H1 (cell line): ENCODE data around the gene N4BP3. TPM values are rescaled to one million over a fixed set of nuclear protein-coding genes. Genes with fewer than 3 reads are reported as not detected.

Experiments
- CTCF ChIA-PET: fragments of 300-600 bp; sonication (Branson Sonifier 250); formaldehyde crosslinking; loops from one replicate; lab custom pipeline; 2021; ENCODE audit not compliant: partially characterized antibody; lab: Charles Lee
- POLR2A ChIA-PET: fragments of 300-600 bp; sonication (Branson Sonifier 250); formaldehyde crosslinking; loops from one replicate; lab custom pipeline; 2021; ENCODE audit warnings: inconsistent platforms; ENCODE audit not compliant: partially characterized antibody; lab: Charles Lee
- DNase-seq, 2 experiments: peaks; one replicate each; pipeline versions ENCODE4 v3.0.0 to v3.0.0-alpha.2; 2010 to 2022; ENCODE audit warnings: low spot score in 2 of 2, low read depth in 1 of 2, mixed read lengths in 1 of 2
- FAIRE-seq: peaks from 2 replicates; lab custom pipeline; 2011; peaks lifted over from hg19 to GRCh38; lab: Jason Lieb, UNC
- H2AFZ ChIP-seq: 2 replicates; pipeline ENCODE4 v1.8.1; 2012; ENCODE audit warnings: low read length, inconsistent platforms
- H2AK5ac ChIP-seq: 2 replicates; pipeline ENCODE4 v1.6.1; 2013; ENCODE audit warnings: low read depth, low read length
- H2BK120ac ChIP-seq: replicated peaks from 2 replicates; pipeline ENCODE3; 2013; ENCODE audit warnings: low read depth, low read length, inconsistent platforms
- H2BK12ac ChIP-seq: 2 replicates; pipeline ENCODE4 v1.6.1; 2013; ENCODE audit warnings: low read depth, low read length
- H2BK15ac ChIP-seq: 2 replicates; pipeline ENCODE4 v1.6.1; 2013; ENCODE audit warnings: low read length
- H2BK20ac ChIP-seq: 2 replicates; pipeline ENCODE4 v1.6.1; 2013; ENCODE audit warnings: low read length
- H2BK5ac ChIP-seq: 2 replicates; pipeline ENCODE4 v1.6.1; 2013; ENCODE audit warnings: low read depth, low read length
- H3K14ac ChIP-seq: 2 replicates; pipeline ENCODE4 v1.6.1; 2013; ENCODE audit warnings: inconsistent platforms; ENCODE audit not compliant: insufficient read length
- H3K18ac ChIP-seq: 2 replicates; pipeline ENCODE4 v1.6.1; 2013; ENCODE audit warnings: low read length; ENCODE audit errors: extremely low read depth
- H3K23ac ChIP-seq: 2 replicates; pipeline ENCODE4 v1.6.1; 2013; ENCODE audit warnings: inconsistent platforms; ENCODE audit not compliant: insufficient read length
- H3K23me2 ChIP-seq: 2 replicates; pipeline ENCODE4 v1.6.1; 2013; ENCODE audit warnings: low read depth, low read length
- H3K27ac ChIP-seq: 2 replicates; pipeline ENCODE4 v1.6.1; 2011; ENCODE audit warnings: low read depth, low read length, inconsistent platforms
- H3K27me3 ChIP-seq, 4 experiments: replicated peaks in 1 of 4; 1 replicate in 1 of 4; 2 replicates in 3 of 4; pipeline versions ENCODE4 v1.6.1 to v1.8.1; 2011 to 2013; ENCODE audit warnings: low read length in 3 of 4, mild to moderate bottlenecking in 3 of 4, inconsistent platforms in 2 of 4, mixed read lengths in 2 of 4, moderate library complexity in 1 of 4; ENCODE audit not compliant: control insufficient read depth in 3 of 4, insufficient read depth in 3 of 4; ENCODE audit errors: extremely low read depth in 1 of 4
- H3K36me3 ChIP-seq, 4 experiments: 2 replicates each; pipeline versions ENCODE4 v1.6.1 to v1.8.1; 2011 to 2013; ENCODE audit warnings: mild to moderate bottlenecking in 4 of 4, low read length in 3 of 4, moderate library complexity in 2 of 4, control low read depth in 1 of 4, inconsistent platforms in 1 of 4; ENCODE audit not compliant: insufficient read depth in 4 of 4, control insufficient read depth in 2 of 4
- H3K4ac ChIP-seq: replicated peaks from 2 replicates; pipeline ENCODE3; 2013; ENCODE audit warnings: low read length, low read depth, mixed read lengths, inconsistent platforms; ENCODE audit not compliant: insufficient read length
- H3K4me1 ChIP-seq, 4 experiments: replicated peaks in 1 of 4; 1 replicate in 1 of 4; 2 replicates in 3 of 4; pipeline versions ENCODE4 v1.6.1 to v1.8.1; 2011 to 2013; ENCODE audit warnings: low read length in 3 of 4, inconsistent platforms in 2 of 4, mixed read lengths in 1 of 4; ENCODE audit not compliant: insufficient read depth in 4 of 4, control insufficient read depth in 3 of 4
- H3K4me2 ChIP-seq, 2 experiments: 2 replicates each; pipeline versions ENCODE4 v1.6.1 to v1.8.1; 2011 to 2013; ENCODE audit warnings: low read depth in 2 of 2, low read length in 2 of 2, control low read depth in 1 of 2, inconsistent platforms in 1 of 2, mild to moderate bottlenecking in 1 of 2; ENCODE audit not compliant: insufficient read depth in 1 of 2
- H3K4me3 ChIP-seq, 4 experiments: fragments of 200-600, 300-600 bp in 1 of 4; sonication (generic), shearing (Covaris generic), sonication (Bioruptor Twin) in 1 of 4; 2 replicates each; pipeline versions ENCODE4 v1.5.1 to v1.8.1; 2011 to 2016; ENCODE audit warnings: low read length in 4 of 4, low read depth in 3 of 4, control low read depth in 2 of 4, inconsistent platforms in 2 of 4, mild to moderate bottlenecking in 2 of 4, mixed read lengths in 1 of 4, moderate library complexity in 1 of 4; ENCODE audit not compliant: insufficient read depth in 2 of 4; ENCODE audit errors: extremely low read depth in 1 of 4
- H3K56ac ChIP-seq: replicated peaks from 2 replicates; pipeline ENCODE3; 2013; ENCODE audit warnings: low read depth, mild to moderate bottlenecking, mixed read lengths, low read length, inconsistent platforms; ENCODE audit not compliant: insufficient read length
- H3K79me1 ChIP-seq: 2 replicates; pipeline ENCODE4 v1.6.1; 2013; ENCODE audit warnings: low read depth, low read length, control low read depth
- H3K79me2 ChIP-seq, 2 experiments: 2 replicates each; pipeline versions ENCODE4 v1.6.1 to v1.8.1; 2012 to 2013; ENCODE audit warnings: low read length in 2 of 2, mild to moderate bottlenecking in 2 of 2, inconsistent platforms in 1 of 2; ENCODE audit not compliant: insufficient read depth in 2 of 2, control insufficient read depth in 1 of 2
- H3K9ac ChIP-seq, 4 experiments: replicated peaks in 1 of 4; 1 replicate in 1 of 4; 2 replicates in 3 of 4; pipeline versions ENCODE4 v1.6.1 to v1.8.1; 2011 to 2013; ENCODE audit warnings: low read depth in 3 of 4, low read length in 3 of 4, control low read depth in 2 of 4, mild to moderate bottlenecking in 2 of 4, moderate library complexity in 2 of 4, inconsistent platforms in 1 of 4; ENCODE audit errors: extremely low read depth in 1 of 4
- H3K9me3 ChIP-seq, 2 experiments: 2 replicates each; pipeline versions ENCODE4 v1.6.1 to v1.8.1; 2012 to 2013; ENCODE audit warnings: mild to moderate bottlenecking in 2 of 2, moderate library complexity in 2 of 2, control low read depth in 1 of 2, inconsistent platforms in 1 of 2, low read depth in 1 of 2, low read length in 1 of 2, mixed read lengths in 1 of 2; ENCODE audit not compliant: insufficient read depth in 2 of 2
- H4K20me1 ChIP-seq, 2 experiments: replicated peaks in 1 of 2; 2 replicates each; pipeline versions ENCODE3 to v1.8.1; 2011 to 2013; ENCODE audit warnings: inconsistent platforms in 2 of 2, low read length in 2 of 2, mild to moderate bottlenecking in 1 of 2; ENCODE audit not compliant: insufficient read depth in 2 of 2, control insufficient read depth in 1 of 2
- H4K5ac ChIP-seq: 2 replicates; pipeline ENCODE4 v1.6.1; 2013; ENCODE audit warnings: low read length, low read depth, mixed read lengths, inconsistent platforms; ENCODE audit not compliant: insufficient read length
- H4K8ac ChIP-seq: 2 replicates; pipeline ENCODE4 v1.8.0; 2013; ENCODE audit warnings: mild to moderate bottlenecking, moderate library complexity, low read length, inconsistent platforms; ENCODE audit not compliant: insufficient read depth; ENCODE audit errors: extremely low read depth
- H4K91ac ChIP-seq: replicated peaks from 2 replicates; pipeline ENCODE3; 2013; ENCODE audit warnings: low read length, mixed read lengths, inconsistent platforms; ENCODE audit not compliant: insufficient read length
- CEBPB ChIP-seq: IDR thresholded peaks from 2 replicates; pipeline ENCODE4 v1.6.1; 2012; ENCODE audit warnings: low read depth, low read length
- EP300 ChIP-seq, 2 experiments: IDR thresholded peaks; 1 replicate in 1 of 2; 2 replicates in 1 of 2; pipeline ENCODE4 v1.6.1; 2011 to 2012; ENCODE audit warnings: low read depth in 2 of 2, low read length in 2 of 2, mild to moderate bottlenecking in 2 of 2, borderline replicate concordance in 1 of 2, inconsistent platforms in 1 of 2, moderate library complexity in 1 of 2
- POLR2AphosphoS5 ChIP-seq: IDR thresholded peaks from 2 replicates; pipeline ENCODE4 v1.6.1; 2011; ENCODE audit warnings: low read depth, low read length
- RBBP5 ChIP-seq: IDR thresholded peaks from 2 replicates; pipeline ENCODE4 v1.7.1; 2012; ENCODE audit warnings: low read depth, mild to moderate bottlenecking, inconsistent platforms, low read length, moderate library complexity, borderline replicate concordance
- WGBS, 2 experiments: shearing (Covaris generic) in 1 of 2; methylation state at CpG; one replicate each; pipeline versions ENCODE4 v1.1.6 to v1.1.7; 2013 to 2015; ENCODE audit warnings: low lambda C conversion rate in 2 of 2, mixed read lengths in 2 of 2, inconsistent platforms in 1 of 2, low coverage in 1 of 2, missing lambda C conversion rate in 1 of 2; ENCODE audit not compliant: insufficient replicate concordance in 2 of 2, insufficient coverage in 1 of 2, insufficient read length in 1 of 2; ENCODE audit errors: extremely low coverage in 1 of 2, missing lambda C conversion rate in 1 of 2; 5-methylcytosine and 5-hydroxymethylcytosine counted together
- polyA plus RNA-seq, 7 experiments: library from polyadenylated mRNA; depleted of rRNA in 3 of 7; stranded (reverse) in 5 of 7; unstranded in 2 of 7; fragments of >200 nt in 5 of 7; fragments of 200-250 nt in 2 of 7; gene quantifications; 1 replicate in 5 of 7; 2 replicates in 1 of 7; 4 replicates in 1 of 7; pipeline versions ENCODE4 v1.2.1 to v1.2.3, GENCODE V29; 2011 to 2013; ENCODE audit warnings: missing spikeins in 2 of 7, mixed read lengths in 2 of 7
- total RNA-seq: library from RNA; stranded (reverse); fragmentation: NEBNext Ultra II Directional; extraction: Animal tissue kit (Norgen Biotek cat#: 25700); gene quantifications from 2 replicates; pipeline ENCODE4 v1.2.1, GENCODE V29; 2021
- TF ChIP-seq, protein P1 (sequence below): IDR thresholded peaks from 2 replicates; pipeline ENCODE4 v1.6.1; 2011; ENCODE audit warnings: low read length, improper control_type of control experiment

The N4BP3 gene
- total and polyA plus RNA-seq, 2 of the 8 experiments (the other 6 are each of a cell fraction or from before 2014, with no cell fraction given) = 13.1 to 39.2 TPM

DNA sequence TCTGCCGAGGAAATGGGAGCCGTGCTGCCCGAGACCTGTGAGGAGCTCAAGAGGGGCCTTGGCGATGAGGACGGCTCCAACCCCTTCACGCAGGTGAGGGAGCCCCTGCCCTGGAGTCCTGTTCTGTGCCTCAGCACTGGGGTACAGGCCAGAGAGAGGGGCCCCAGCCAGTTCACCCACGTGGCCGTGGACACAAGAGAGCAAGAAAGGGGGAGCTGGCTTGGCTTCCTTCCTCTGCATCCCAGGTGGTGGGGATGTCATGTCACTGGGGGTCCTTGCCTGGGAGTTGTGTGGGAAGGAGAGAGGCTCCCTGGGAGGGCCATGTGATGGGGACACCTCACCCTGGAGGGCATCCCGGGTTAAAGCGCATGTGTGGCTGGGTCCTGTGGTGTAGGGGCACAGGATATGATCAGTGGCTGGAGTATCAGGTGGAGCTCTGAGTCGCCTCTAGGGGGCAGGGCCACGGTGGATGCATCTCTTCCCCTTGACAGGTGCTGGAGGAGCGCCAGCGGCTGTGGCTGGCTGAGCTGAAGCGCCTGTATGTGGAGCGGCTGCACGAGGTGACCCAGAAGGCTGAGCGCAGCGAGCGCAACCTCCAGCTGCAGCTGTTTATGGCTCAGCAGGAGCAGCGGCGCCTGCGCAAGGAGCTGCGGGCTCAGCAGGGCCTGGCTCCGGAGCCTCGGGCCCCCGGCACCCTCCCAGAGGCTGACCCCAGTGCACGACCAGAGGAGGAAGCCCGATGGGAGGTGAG, 7.5 kb downstream of the N4BP3 start:
- Histone ChIP-seq H3K4me1 (peaks cover 11 to 66% (median 38%) of the 10 kb centered on the region in 4 experiments), H3K4ac (no peak overlapping the region), H2AFZ (no peak overlapping the region), H3K9ac (no peak overlapping the region), H3K18ac (no peak overlapping the region), H3K23me2 (peaks cover 2% of the 10 kb centered on the region; the same call in 1 of the 2 replicates), H2BK15ac (no peak overlapping the region), H2AK5ac (peak overlapping the region; percentile 30; the same call in 1 of the 2 replicates), H2BK120ac (no peak overlapping the region), H3K27me3 (no peaks in the 10 kb centered on the region), H3K79me2 (peaks cover 10 to 56% of the 10 kb centered on the region in 2 experiments; a peak in 3 of 4 replicates), H3K79me1 (peaks cover 22% of the 10 kb centered on the region), H4K91ac (no peak overlapping the region), H4K8ac (no peak overlapping the region), H3K9me3 (no peaks in the 10 kb centered on the region), H3K14ac (no peak overlapping the region), H3K36me3 (peaks cover 9 to 29% (median 20%) of the 10 kb centered on the region in 4 experiments; a peak in 7 of 8 replicates), H3K27ac (no peak overlapping the region; the same call in 1 of the 2 replicates), H2BK20ac (no peak overlapping the region), H3K4me2 (no peak overlapping the region), H3K56ac (no peak overlapping the region), H3K4me3 (no peak overlapping the region), H4K5ac (no peak overlapping the region), H2BK12ac (no peak overlapping the region; the same call in 1 of the 2 replicates), H2BK5ac (peak overlapping the region; percentile 96), H3K23ac (no peak overlapping the region), H4K20me1 (peaks cover 7 to 17% of the 10 kb centered on the region in 2 experiments)
- POLR2A ChIA-PET = interaction anchor here (0.7 to 40.7 kb wide), 8 partner anchors 4 to 666 kb away, joined by 3 to 1250 read pairs (median 4); partner anchors contain the start of genes HNRNPAB, N4BP3, NHP2 and RMND5B
- 86% methylated on average over 25 of the region's 29 CpGs; no CpG with 5 or more reads in 1 of the 2 experiments for WGBS, 2 experiments
- peak; percentile 41 to 77 for DNase-seq
- CTCF ChIA-PET = interaction anchor here (0.6 to 12.9 kb wide), 24 partner anchors 9 to 609 kb away, joined by 3 to 189 read pairs (median 6); partner anchors contain the start of genes NHP2, RMND5B and ZNF354A
- FAIRE-seq = no peak
- TF ChIP-seq POLR2AphosphoS5 (peak; percentile 42; the same call in 1 of the 2 replicates), RBBP5 (no peak), EP300 (IDR thresholded peaks at IDR 0.05; ENCODE audit: borderline replicate concordance in 1 of 2, low read depth in 2 of 2, low read length in 2 of 2) (no peak), CEBPB (no peak)
- TF ChIP-seq, protein P1, sequence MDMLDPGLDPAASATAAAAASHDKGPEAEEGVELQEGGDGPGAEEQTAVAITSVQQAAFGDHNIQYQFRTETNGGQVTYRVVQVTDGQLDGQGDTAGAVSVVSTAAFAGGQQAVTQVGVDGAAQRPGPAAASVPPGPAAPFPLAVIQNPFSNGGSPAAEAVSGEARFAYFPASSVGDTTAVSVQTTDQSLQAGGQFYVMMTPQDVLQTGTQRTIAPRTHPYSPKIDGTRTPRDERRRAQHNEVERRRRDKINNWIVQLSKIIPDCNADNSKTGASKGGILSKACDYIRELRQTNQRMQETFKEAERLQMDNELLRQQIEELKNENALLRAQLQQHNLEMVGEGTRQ = no peak
